Testis (tissue), 2 donors: ENCODE results near the gene PRKAR1B.

Experiments used
- CTCF ChIP-seq, 3 experiments: fragments of 450-650 bp in 2 of 3; fragments of 200-600 bp in 1 of 3; sonication (generic) in 1 of 3; IDR thresholded peaks; one replicate each; pipeline ENCODE4 v1.5.1; 2016 to 2019; ENCODE audit warnings: antibody characterized with exemption in 3 of 3, mild to moderate bottlenecking in 2 of 3, moderate library complexity in 1 of 3
- POLR2A ChIP-seq: fragments of 450-650 bp; IDR thresholded peaks from one replicate; pipeline ENCODE4 v1.6.1; 2017; ENCODE audit warnings: antibody characterized with exemption, mild to moderate bottlenecking, moderate library complexity

DNA sequence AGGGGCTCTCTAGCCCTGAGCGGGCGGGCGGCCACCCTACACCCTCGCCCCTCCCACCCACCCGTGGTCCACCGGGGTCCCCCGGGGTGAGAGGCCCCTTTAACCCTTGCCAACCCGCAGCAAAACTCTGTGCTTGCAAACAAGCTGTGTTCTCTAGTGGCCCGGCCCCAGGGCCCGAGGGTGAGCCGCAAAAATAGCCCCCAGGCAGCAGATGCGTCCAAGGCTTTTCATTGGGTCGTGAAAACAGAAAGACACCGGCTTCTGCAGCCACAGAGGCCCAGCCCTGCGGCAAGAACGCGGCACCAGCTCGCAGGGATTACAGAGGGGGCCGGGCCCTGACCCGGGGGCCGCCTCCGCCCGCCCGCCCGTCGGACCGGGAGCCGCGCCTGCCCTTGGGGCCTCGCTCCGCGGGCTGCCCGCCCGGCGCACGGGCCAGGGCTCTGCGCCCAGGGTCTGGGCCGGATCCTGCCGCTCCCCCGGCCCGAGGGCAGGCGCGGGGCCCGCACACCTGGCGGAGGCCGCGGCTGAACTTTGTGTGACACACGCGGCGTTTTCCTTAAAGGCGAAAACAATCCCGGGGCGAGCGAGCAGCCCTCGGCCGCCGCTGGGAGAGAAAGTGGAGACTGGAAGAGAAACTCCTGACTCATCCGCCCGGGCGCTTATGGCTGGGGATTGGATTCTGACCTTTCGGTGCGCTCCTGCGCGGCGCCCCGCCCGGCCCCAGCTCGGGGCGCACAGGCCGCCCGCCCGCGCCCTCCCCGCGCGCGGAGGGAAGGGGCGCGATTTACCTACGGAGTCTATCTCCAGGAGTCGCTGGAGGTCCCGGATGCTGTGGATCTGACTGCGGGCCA is 210.2 kb downstream of the PRKAR1B start:
- TF ChIP-seq CTCF (IDR thresholded peaks at IDR 0.05) (no peak), POLR2A (no peak)
